ENCODE data around the gene SLC5A2.

DNA sequence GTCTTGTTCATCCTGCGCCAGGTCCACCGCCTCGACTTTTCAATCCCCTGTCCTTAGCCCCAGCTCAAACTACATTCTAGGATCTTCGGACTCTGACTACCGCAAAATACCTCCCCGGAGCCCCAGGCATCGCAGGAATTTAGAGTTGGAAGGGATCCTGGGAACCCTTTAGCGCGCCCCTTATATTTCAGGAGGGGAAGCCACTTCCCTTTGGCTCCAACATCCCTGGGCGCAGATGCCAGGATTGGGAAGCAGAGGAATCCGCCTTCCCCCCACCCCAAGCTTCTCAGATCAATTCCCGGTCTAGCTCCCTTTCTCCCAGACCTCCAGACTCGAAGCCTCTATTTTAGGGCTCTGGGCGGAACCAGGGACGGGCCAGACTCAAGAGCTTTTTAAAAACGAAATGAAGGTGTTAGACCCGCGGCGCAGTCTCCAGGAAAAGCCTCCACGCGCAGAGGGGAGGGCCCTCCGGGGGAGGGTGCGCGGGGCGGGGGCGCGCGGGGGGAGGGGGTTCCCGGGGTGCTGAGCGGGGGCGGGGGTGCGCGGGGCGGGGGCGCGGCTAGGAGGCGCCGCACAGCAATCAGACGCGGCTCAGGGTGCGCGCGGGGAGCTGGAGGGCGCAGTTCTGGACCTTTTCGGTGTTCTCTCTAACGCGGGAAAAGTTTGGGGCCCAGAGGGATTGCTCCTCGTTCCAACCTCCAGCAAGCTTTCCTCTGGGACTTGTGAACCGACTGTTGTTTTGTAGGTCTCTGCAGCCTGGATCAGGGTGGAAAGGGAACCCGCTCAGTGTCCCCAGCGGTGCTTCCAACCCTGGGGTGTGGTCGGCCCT lies 46.4 kb downstream of the SLC5A2 start:
- TF ChIP-seq POLR2A (IDR thresholded peaks at IDR 0.05; ENCODE audit: low read depth, low read length): no peak
- no peak for TF ChIP-seq POLR2AphosphoS5 (IDR thresholded peaks at IDR 0.05; ENCODE audit: low read depth, low read length)
- TF ChIP-seq TAF1 (IDR thresholded peaks at IDR 0.05; ENCODE audit: low read depth, low read length): no peak
- TF ChIP-seq PAX5 (IDR thresholded peaks at IDR 0.05; ENCODE audit: insufficient read depth, low read length, severe bottlenecking): no peak
- no peak for TF ChIP-seq SPI1 (IDR thresholded peaks at IDR 0.05; ENCODE audit: low read depth, low read length)
